Natural killer cell (primary cell): ENCODE measurements around the gene SYNGR3. TPM values are rescaled to one million over a fixed set of nuclear protein-coding genes. Genes with fewer than 3 reads are reported as not detected.

ENCODE experiments used
- ATAC-seq, 3 donors: fragments of 150-1000 bp in 2 of 3; fragments of 200-7000 bp in 1 of 3; cut with Tn5 transposase; 1 replicate in 1 of 3; 2 replicates in 2 of 3; pipeline ENCODE4 v1.10.0; 2021; ENCODE audit warnings: mild to moderate bottlenecking in 2 of 3, moderate library complexity in 2 of 3
- DNase-seq, 2 donors: peaks; one replicate each; pipeline versions ENCODE4 v3.0.0 to v3.0.0-alpha.2; 2013 to 2021; ENCODE audit warnings: mixed read lengths in 1 of 2
- H3K27ac ChIP-seq: one replicate; pipeline ENCODE4 v1.5.1; 2013; ENCODE audit warnings: mild to moderate bottlenecking, low read length
- H3K27me3 ChIP-seq: one replicate; pipeline ENCODE4 v1.6.1; 2013; ENCODE audit warnings: low read length; ENCODE audit not compliant: control insufficient read depth, insufficient read depth
- H3K36me3 ChIP-seq: one replicate; pipeline ENCODE4 v1.6.1; 2013; ENCODE audit warnings: low read length; ENCODE audit not compliant: control insufficient read depth, insufficient read depth
- H3K4me1 ChIP-seq: one replicate; pipeline ENCODE4 v1.6.1; 2013; ENCODE audit warnings: low read length; ENCODE audit not compliant: control insufficient read depth, insufficient read depth
- H3K4me3 ChIP-seq: one replicate; pipeline ENCODE4 v1.5.1; 2013; ENCODE audit warnings: low read length
- H3K9me3 ChIP-seq: one replicate; pipeline ENCODE4 v1.6.1; 2013; ENCODE audit warnings: low read length; ENCODE audit not compliant: control insufficient read depth, insufficient read depth
- H3K27ac Mint-ChIP-seq, 2 donors: one replicate each; pipeline ENCODE4 v1.8.0; 2022; ENCODE audit warnings: mild to moderate bottlenecking in 2 of 2, mixed read lengths in 2 of 2, moderate library complexity in 1 of 2
- H3K27me3 Mint-ChIP-seq, 2 donors: one replicate each; pipeline ENCODE4 v1.8.0; 2022; ENCODE audit warnings: low read depth in 2 of 2, mixed read lengths in 2 of 2
- H3K36me3 Mint-ChIP-seq: one replicate; pipeline ENCODE4 v1.8.0; 2022; ENCODE audit warnings: mixed read lengths
- H3K4me1 Mint-ChIP-seq, 2 donors: one replicate each; pipeline ENCODE4 v1.8.0; 2022; ENCODE audit warnings: mixed read lengths in 2 of 2
- H3K4me3 Mint-ChIP-seq: one replicate; pipeline ENCODE4 v1.8.0; 2022; ENCODE audit warnings: mild to moderate bottlenecking, moderate library complexity, mixed read lengths
- H3K9me3 Mint-ChIP-seq, 2 donors: one replicate each; pipeline ENCODE4 v1.8.0; 2022; ENCODE audit warnings: mixed read lengths in 2 of 2
- CTCF ChIP-seq: fragments of 200-600 bp; IDR thresholded peaks from one replicate; pipeline ENCODE4 v1.8.0; 2022; ENCODE audit warnings: antibody characterized with exemption
- WGBS: methylation state at CpG from one replicate; pipeline ENCODE4 v1.1.7; 2013; ENCODE audit warnings: missing lambda C conversion rate; ENCODE audit not compliant: insufficient coverage; 5-methylcytosine and 5-hydroxymethylcytosine counted together
- intact Hi-C: fragments of 100-400 bp; cut with micrococcal nuclease; formaldehyde crosslinking; loops from one replicate; pipeline ENCODE4 v1.14.2; 2022
- total RNA-seq, 4 donors: library from RNA; stranded (reverse); fragments of 120-200 nt in 1 of 4; gene quantifications; one replicate each; pipeline versions ENCODE4 v1.2.3 to v1.2.4, GENCODE V29; 2013 to 2022

Gene SYNGR3
- total RNA-seq, 3 donors from 2014 or later (not counting 1 experiment from before 2014, with no cell fraction given) = 10.3 to 19.3 (median 19.1) TPM

- H3K27me3 ChIP-seq = peaks cover 31% of the 10 kb centered on the region
- no peaks in the 10 kb centered on the region for H3K9me3 ChIP-seq
- DNase-seq = no peak
- Mint-ChIP-seq H3K9me3 (no peaks in the 10 kb centered on the region), H3K27ac (peak overlapping the region in 1 of 2 donors; percentile 72), H3K4me3 (peak overlapping the region; percentile 63), H3K27me3 (peaks cover 0 to 12% of the 10 kb centered on the region in 2 donors), H3K4me1 (peaks cover 4 to 11% of the 10 kb centered on the region in 2 donors), H3K36me3 (no peaks in the 10 kb centered on the region)
- H3K4me3 ChIP-seq = no peak overlapping the region
- intact Hi-C loops = no loop called here
- H3K4me1 ChIP-seq = peaks cover 27% of the 10 kb centered on the region
- peaks cover 24% of the 10 kb centered on the region for H3K36me3 ChIP-seq
- ATAC-seq = no peak
- 58% methylated on average over 5 of the region's 5 CpGs for WGBS
- no peak overlapping the region for H3K27ac ChIP-seq
- TF ChIP-seq CTCF = no peak
These were observed 7.7 kb upstream of the SYNGR3 start for GRCh38 chr16:1982013-1982433.

DNA sequence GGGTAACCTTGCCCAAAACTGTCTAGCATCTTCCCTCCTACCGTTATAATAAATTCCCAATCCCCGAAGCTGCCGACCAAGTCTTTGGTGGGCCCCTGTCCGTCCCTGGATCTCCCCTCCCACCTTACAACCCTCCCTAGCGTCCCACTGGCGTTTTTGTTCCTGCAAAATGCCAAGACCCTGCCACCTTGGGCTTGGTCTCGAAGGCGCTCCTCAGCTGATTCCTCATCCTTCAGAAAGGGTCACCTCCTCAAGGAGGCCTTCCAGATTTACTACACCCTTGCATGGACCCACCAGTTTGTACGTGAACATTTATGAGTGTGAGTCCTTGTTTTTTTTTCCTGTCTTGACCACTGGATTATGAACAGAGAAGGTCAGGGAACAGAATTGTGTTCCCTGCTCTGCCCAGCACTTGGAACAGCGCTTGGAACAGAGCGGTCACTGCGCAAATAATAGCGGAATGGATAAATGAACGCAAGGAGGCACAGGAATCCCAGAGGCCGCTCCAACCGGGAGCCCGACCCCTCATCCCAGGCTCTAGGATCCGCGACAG, 6.7 kb upstream of the SYNGR3 start:
- Mint-ChIP-seq H3K4me3 (peak overlapping the region; percentile 86), H3K4me1 (peaks cover 4 to 12% of the 10 kb centered on the region in 2 donors), H3K9me3 (no peaks in the 10 kb centered on the region), H3K36me3 (no peaks in the 10 kb centered on the region), H3K27me3 (peaks cover 0 to 12% of the 10 kb centered on the region in 2 donors), H3K27ac (peak overlapping the region; percentile 26 to 72)
- Histone ChIP-seq H3K27ac (no peak overlapping the region), H3K36me3 (peaks cover 16% of the 10 kb centered on the region), H3K9me3 (no peaks in the 10 kb centered on the region), H3K27me3 (peaks cover 31% of the 10 kb centered on the region), H3K4me1 (peaks cover 27% of the 10 kb centered on the region), H3K4me3 (no peak overlapping the region)
- no peak for DNase-seq
- WGBS = 28% methylated on average over 19 of the region's 19 CpGs
- intact Hi-C loops = no loop called here
- ATAC-seq = no peak
- no peak for TF ChIP-seq CTCF

- peaks cover 31% of the 10 kb centered on the region for H3K27me3 ChIP-seq
- peak; percentile 74 to 78 for DNase-seq
- intact Hi-C loops = no loop called here
- Mint-ChIP-seq H3K4me1 (peaks cover 4 to 16% of the 10 kb centered on the region in 2 donors), H3K27me3 (peaks cover 0 to 14% of the 10 kb centered on the region in 2 donors), H3K36me3 (no peaks in the 10 kb centered on the region), H3K9me3 (no peaks in the 10 kb centered on the region), H3K27ac (peak within 1 kb of the TSS; percentile 26 to 72), H3K4me3 (peak within 1 kb of the TSS; percentile 86)
- peaks cover 10% of the 10 kb centered on the region for H3K36me3 ChIP-seq
- H3K4me3 ChIP-seq = peak within 1 kb of the TSS; percentile 58
- no peaks in the 10 kb centered on the region for H3K9me3 ChIP-seq
- peak; percentile 15 for TF ChIP-seq CTCF
- peaks cover 27% of the 10 kb centered on the region for H3K4me1 ChIP-seq
- WGBS = under 1% methylated on average over 109 of the region's 109 CpGs
- peak; percentile 87 to 93 (median 87) for ATAC-seq
- peak within 1 kb of the TSS; percentile 75 for H3K27ac ChIP-seq
These were observed 6.0 kb upstream of the SYNGR3 start, which contains the start of gene GFER for GRCh38 chr16:1983544-1984346. Gene GFER (plus strand): TSS chr16:1984193. CDS start chr16:1984219, 26 bp downstream.
